H1 (cell line): ENCODE data around the gene PRKCA. TPM values are rescaled to one million over a fixed set of nuclear protein-coding genes. Genes with fewer than 3 reads are reported as not detected.

Experiments
- YY1 ChIP-seq: IDR thresholded peaks from 2 replicates; pipeline ENCODE4 v1.6.1; 2011; ENCODE audit warnings: low read depth, mild to moderate bottlenecking, low read length
- polyA plus RNA-seq, 7 experiments: library from polyadenylated mRNA; depleted of rRNA in 3 of 7; stranded (reverse) in 5 of 7; unstranded in 2 of 7; fragments of >200 nt in 5 of 7; fragments of 200-250 nt in 2 of 7; gene quantifications; 1 replicate in 5 of 7; 2 replicates in 1 of 7; 4 replicates in 1 of 7; pipeline versions ENCODE4 v1.2.1 to v1.2.3, GENCODE V29; 2011 to 2013; ENCODE audit warnings: missing spikeins in 2 of 7, mixed read lengths in 2 of 7
- total RNA-seq: library from RNA; stranded (reverse); fragmentation: NEBNext Ultra II Directional; extraction: Animal tissue kit (Norgen Biotek cat#: 25700); gene quantifications from 2 replicates; pipeline ENCODE4 v1.2.1, GENCODE V29; 2021

Gene PRKCA
- total and polyA plus RNA-seq, 2 of the 8 experiments (the other 6 are each of a cell fraction or from before 2014, with no cell fraction given) = 5.8 to 17.8 TPM

DNA sequence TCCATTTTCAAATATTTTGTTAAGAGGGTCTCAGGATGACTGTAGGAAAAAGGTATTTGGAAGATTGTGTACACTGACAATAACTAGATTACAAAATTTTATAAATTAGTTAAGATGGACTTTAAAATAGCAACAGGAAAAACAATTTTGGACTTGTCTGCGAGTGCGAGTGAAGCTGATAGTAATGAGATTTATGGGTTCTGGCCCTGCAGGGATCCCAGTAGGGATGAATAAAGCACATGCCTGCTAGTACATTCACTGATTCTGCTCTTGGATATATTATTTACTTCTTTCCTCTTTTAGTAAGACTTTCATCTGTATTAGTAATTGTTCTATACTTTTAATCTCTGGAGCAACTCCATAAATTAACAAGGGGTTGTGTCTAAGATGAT, 28.2 kb downstream of the PRKCA start (continued):
- no peak for TF ChIP-seq YY1
